Right lobe of liver (tissue), 4 donors: ENCODE measurements around the gene ALG14.

Experiments used
- CTCF ChIP-seq, 4 donors: fragments of 200-600 bp in 3 of 4; fragments of 450-650 bp in 1 of 4; IDR thresholded peaks; one replicate each; pipeline versions ENCODE4 v1.5.1 to v1.8.0; 2016 to 2022; ENCODE audit warnings: antibody characterized with exemption in 4 of 4, mild to moderate bottlenecking in 2 of 4
- POLR2A ChIP-seq: fragments of 450-650 bp; IDR thresholded peaks from one replicate; pipeline ENCODE4 v1.6.1; 2017; ENCODE audit warnings: antibody characterized with exemption, mild to moderate bottlenecking
- donor health status: DM: no; HTN: no; CAD: no.
- donor health status: DM: no; HTN: no; CAD: no.
- donor health status: DM: no; HTN: yes; CAD: no.

- TF ChIP-seq POLR2A (no peak), CTCF (IDR thresholded peaks at IDR 0.05) (no peak)
These were observed 40.9 kb upstream of the ALG14 start for GRCh38 chr1:95113684-95114083.
